Gastroesophageal sphincter (tissue), 3 donors: ENCODE measurements around the gene SF3B3.

ENCODE experiments used
- CTCF ChIP-seq, 4 experiments: fragments of 200-600 bp in 2 of 4; fragments of 450-650 bp in 2 of 4; sonication (generic) in 1 of 4; IDR thresholded peaks; one replicate each; pipeline ENCODE4 v1.5.1; 2017 to 2019; ENCODE audit warnings: antibody characterized with exemption in 4 of 4, mild to moderate bottlenecking in 2 of 4, moderate library complexity in 2 of 4
- EP300 ChIP-seq: sonication (generic); formaldehyde crosslinking; IDR thresholded peaks from one replicate; pipeline ENCODE4 v1.6.1; 2017; ENCODE audit warnings: antibody characterized with exemption, mild to moderate bottlenecking
- POLR2A ChIP-seq, 2 donors: fragments of 450-650 bp; IDR thresholded peaks; one replicate each; pipeline ENCODE4 v1.6.1; 2017; ENCODE audit warnings: antibody characterized with exemption in 2 of 2, mild to moderate bottlenecking in 2 of 2, moderate library complexity in 1 of 2
- POLR2AphosphoS5 ChIP-seq: sonication (generic); formaldehyde crosslinking; IDR thresholded peaks from one replicate; pipeline ENCODE4 v1.6.1; 2017; ENCODE audit warnings: antibody characterized with exemption

DNA sequence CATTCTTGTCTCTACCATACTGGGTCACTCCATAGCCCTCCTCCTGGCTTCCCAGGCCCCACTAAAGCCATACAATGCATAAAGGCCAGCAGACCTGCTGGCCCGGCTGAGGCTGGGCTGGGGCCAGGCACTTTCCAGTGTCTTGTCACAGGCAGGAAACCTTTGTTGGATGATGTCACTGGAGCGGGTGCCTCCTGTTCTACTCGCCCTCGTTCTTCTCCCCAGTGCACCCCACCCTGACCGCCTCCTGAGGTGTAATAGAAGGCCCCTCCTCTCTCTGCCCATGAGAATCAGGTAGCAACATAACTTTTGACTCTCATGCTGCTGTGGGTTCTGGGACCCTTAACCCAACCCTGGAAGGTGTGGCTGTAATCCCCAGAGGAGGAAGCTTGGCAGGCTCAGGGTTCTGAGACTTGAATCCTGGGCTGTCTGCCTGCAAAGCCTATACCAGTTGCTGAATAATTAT, 68.5 kb downstream of the SF3B3 start:
- TF ChIP-seq CTCF (IDR thresholded peaks at IDR 0.05) (no peak), POLR2A (IDR thresholded peaks at IDR 0.05) (no peak), EP300 (no peak), POLR2AphosphoS5 (no peak)
